ENCODE measurements around the gene ETS1. TPM values are rescaled to one million over a fixed set of nuclear protein-coding genes. Genes with fewer than 3 reads are reported as not detected.

ETS1 gene
- total RNA-seq, 1 experiment from 2014 or later = 3.7 TPM

DNA sequence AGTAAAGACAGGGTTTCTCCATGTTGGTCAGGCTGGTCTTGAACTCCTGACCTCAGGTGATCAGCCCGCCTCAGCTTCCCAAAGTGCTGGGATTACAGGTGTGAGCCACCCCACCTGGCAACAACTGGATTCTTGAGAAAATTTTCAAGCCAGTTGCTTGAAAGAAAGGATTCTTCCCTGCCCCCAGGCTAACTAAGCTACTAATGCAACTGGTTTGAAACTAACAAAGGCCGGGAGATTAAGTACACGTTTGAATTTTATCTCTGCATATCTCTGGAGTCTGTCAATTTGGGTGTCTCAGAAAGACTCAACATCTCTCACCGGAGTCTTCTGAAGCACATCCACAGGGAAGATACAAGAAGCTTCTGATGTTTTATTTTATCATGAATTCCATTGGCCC lies 10.7 kb upstream of the ETS1 start:
- Histone ChIP-seq H3K36me3 (ENCODE audit: insufficient read depth, low read length, poor library complexity, severe bottlenecking) (no peaks in the 10 kb centered on the region), H3K27me3 (replicated peaks; ENCODE audit: insufficient read depth, low read depth, low read length, poor library complexity) (peaks cover 81% of the 10 kb centered on the region), H3K4me3 (ENCODE audit: low read depth, low read length, poor library complexity, severe bottlenecking) (no peak overlapping the region), H3K9me3 (ENCODE audit: low read depth, low read length, poor library complexity, severe bottlenecking) (no peaks in the 10 kb centered on the region), H3K27ac (ENCODE audit: low read depth, low read length, poor library complexity, severe bottlenecking) (no peak overlapping the region), H3K4me1 (ENCODE audit: insufficient read depth, low read length, poor library complexity, severe bottlenecking) (peaks cover 8% of the 10 kb centered on the region)
- ChIA-PET CTCF (no interaction called here), POLR2A (ENCODE audit: low non-redundant PET) (no interaction called here)
- no peak for TF ChIP-seq EZH2 (IDR thresholded peaks at IDR 0.05; ENCODE audit: borderline replicate concordance, low read depth, low read length, poor library complexity, severe bottlenecking)
- TF ChIP-seq, protein P1, sequence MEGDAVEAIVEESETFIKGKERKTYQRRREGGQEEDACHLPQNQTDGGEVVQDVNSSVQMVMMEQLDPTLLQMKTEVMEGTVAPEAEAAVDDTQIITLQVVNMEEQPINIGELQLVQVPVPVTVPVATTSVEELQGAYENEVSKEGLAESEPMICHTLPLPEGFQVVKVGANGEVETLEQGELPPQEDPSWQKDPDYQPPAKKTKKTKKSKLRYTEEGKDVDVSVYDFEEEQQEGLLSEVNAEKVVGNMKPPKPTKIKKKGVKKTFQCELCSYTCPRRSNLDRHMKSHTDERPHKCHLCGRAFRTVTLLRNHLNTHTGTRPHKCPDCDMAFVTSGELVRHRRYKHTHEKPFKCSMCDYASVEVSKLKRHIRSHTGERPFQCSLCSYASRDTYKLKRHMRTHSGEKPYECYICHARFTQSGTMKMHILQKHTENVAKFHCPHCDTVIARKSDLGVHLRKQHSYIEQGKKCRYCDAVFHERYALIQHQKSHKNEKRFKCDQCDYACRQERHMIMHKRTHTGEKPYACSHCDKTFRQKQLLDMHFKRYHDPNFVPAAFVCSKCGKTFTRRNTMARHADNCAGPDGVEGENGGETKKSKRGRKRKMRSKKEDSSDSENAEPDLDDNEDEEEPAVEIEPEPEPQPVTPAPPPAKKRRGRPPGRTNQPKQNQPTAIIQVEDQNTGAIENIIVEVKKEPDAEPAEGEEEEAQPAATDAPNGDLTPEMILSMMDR (conservative IDR thresholded peaks at IDR 0.05; ENCODE audit: low read depth, low read length) = no peak
- intact Hi-C loops (cut with micrococcal nuclease; ENCODE audit: unreplicated experiment) = no loop called here
- no TSS peak for BruUV-seq (replicated peaks)
- no peak for DNase-seq (ENCODE audit: low spot score)

DNA sequence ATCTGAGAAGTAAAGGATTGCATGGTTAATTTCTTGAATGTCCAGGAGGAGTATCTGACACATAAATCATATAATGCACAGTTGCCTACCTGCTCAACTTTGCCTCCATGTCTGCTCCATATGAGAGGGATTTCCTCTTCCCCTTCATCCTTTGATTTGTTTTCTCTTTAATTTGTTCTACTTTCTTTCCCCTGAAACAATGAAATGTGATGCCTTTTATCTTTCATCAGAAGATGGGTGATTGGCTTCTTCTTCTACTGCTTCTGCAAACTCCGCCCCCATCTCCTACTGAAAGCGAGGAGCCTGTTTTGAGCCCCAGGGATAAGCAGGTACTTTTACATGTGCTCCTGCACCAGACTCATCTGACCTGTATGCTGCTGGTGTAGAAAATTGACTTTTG lies 9.9 kb upstream of the ETS1 start:
- CTCF ChIA-PET = no interaction called here
- POLR2A ChIA-PET (ENCODE audit: low non-redundant PET) = no interaction called here
- H3K4me1 ChIP-seq (ENCODE audit: insufficient read depth, low read length, poor library complexity, severe bottlenecking) = peaks cover 9% of the 10 kb centered on the region
- no peaks in the 10 kb centered on the region for H3K36me3 ChIP-seq (ENCODE audit: insufficient read depth, low read length, poor library complexity, severe bottlenecking)
- BruUV-seq (replicated peaks) = no TSS peak
- H3K9me3 ChIP-seq (ENCODE audit: low read depth, low read length, poor library complexity, severe bottlenecking) = no peaks in the 10 kb centered on the region
- intact Hi-C loops (cut with micrococcal nuclease; ENCODE audit: unreplicated experiment) = no loop called here
- no peak for TF ChIP-seq EZH2 (IDR thresholded peaks at IDR 0.05; ENCODE audit: borderline replicate concordance, low read depth, low read length, poor library complexity, severe bottlenecking)
- TF ChIP-seq, protein P1 (conservative IDR thresholded peaks at IDR 0.05; ENCODE audit: low read depth, low read length) = no peak
- no peak for DNase-seq (ENCODE audit: low spot score)
- H3K4me3 ChIP-seq (ENCODE audit: low read depth, low read length, poor library complexity, severe bottlenecking) = no peak overlapping the region
- peaks cover 83% of the 10 kb centered on the region for H3K27me3 ChIP-seq (replicated peaks; ENCODE audit: insufficient read depth, low read depth, low read length, poor library complexity)
- no peak overlapping the region for H3K27ac ChIP-seq (ENCODE audit: low read depth, low read length, poor library complexity, severe bottlenecking)

DNA sequence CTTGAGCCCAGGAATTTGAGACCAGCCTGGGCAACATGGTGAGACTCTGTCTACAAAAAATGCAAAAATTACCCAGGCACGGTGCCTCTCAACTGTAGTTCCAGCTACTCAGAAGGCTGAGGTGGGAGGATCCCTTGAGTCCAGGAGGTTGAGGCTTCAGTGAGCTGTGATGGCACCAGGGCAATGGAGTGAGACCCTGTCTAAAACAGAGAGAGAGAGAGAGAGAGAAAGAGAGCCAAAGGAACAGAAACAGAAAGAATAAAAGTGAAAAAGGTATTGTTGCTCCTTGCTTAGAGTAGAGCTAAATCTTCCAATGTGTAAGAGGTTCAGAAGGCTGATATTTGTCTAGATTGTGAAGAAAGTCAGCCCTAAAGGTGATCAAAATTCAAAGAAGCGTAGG lies 8.9 kb upstream of the ETS1 start:
- no TSS peak for BruUV-seq (replicated peaks)
- H3K4me3 ChIP-seq (ENCODE audit: low read depth, low read length, poor library complexity, severe bottlenecking) = no peak overlapping the region
- peaks cover 9% of the 10 kb centered on the region for H3K4me1 ChIP-seq (ENCODE audit: insufficient read depth, low read length, poor library complexity, severe bottlenecking)
- no peaks in the 10 kb centered on the region for H3K9me3 ChIP-seq (ENCODE audit: low read depth, low read length, poor library complexity, severe bottlenecking)
- no peak for DNase-seq (ENCODE audit: low spot score)
- H3K36me3 ChIP-seq (ENCODE audit: insufficient read depth, low read length, poor library complexity, severe bottlenecking) = no peaks in the 10 kb centered on the region
- CTCF ChIA-PET = no interaction called here
- intact Hi-C loops (cut with micrococcal nuclease; ENCODE audit: unreplicated experiment) = no loop called here
- no peak for TF ChIP-seq EZH2 (IDR thresholded peaks at IDR 0.05; ENCODE audit: borderline replicate concordance, low read depth, low read length, poor library complexity, severe bottlenecking)
- TF ChIP-seq, protein P1 (conservative IDR thresholded peaks at IDR 0.05; ENCODE audit: low read depth, low read length) = no peak
- POLR2A ChIA-PET (ENCODE audit: low non-redundant PET) = no interaction called here
- H3K27ac ChIP-seq (ENCODE audit: low read depth, low read length, poor library complexity, severe bottlenecking) = no peak overlapping the region
- peaks cover 86% of the 10 kb centered on the region for H3K27me3 ChIP-seq (replicated peaks; ENCODE audit: insufficient read depth, low read depth, low read length, poor library complexity)

Data from A673 (cell line).